Measurements from ENCODE around the gene EN1. TPM values are rescaled to one million over a fixed set of nuclear protein-coding genes. Genes with fewer than 3 reads are reported as not detected.

Gene EN1
- polyA plus RNA-seq, 3 donors: not detected

- Histone ChIP-seq H3K9me3 (replicated peaks in 1 of 2; ENCODE audit: control insufficient read depth in 1 of 2, insufficient read depth in 1 of 2, low read length in 2 of 2) (no peaks in the 10 kb centered on the region), H4K20me1 (ENCODE audit: insufficient read depth, low read length) (no peaks in the 10 kb centered on the region), H3K79me2 (ENCODE audit: insufficient read depth, low read length) (no peaks in the 10 kb centered on the region), H3K27me3 (ENCODE audit: control insufficient read depth in 2 of 2, insufficient read depth in 2 of 2, low read length in 2 of 2) (no peaks in the 10 kb centered on the region), H3K9ac (ENCODE audit: insufficient read depth, low read length, poor library complexity, severe bottlenecking) (no peak overlapping the region), H3K4me3 (replicated peaks in 1 of 3; ENCODE audit: low read depth in 2 of 3, low read length in 3 of 3) (no peak overlapping the region), H3K27ac (ENCODE audit: low read depth in 1 of 2, low read length in 2 of 2) (no peak overlapping the region), H2AFZ (ENCODE audit: insufficient read depth, low read depth, low read length, poor library complexity, severe bottlenecking) (no peak overlapping the region), H3K4me2 (replicated peaks; ENCODE audit: extremely low read depth, low read length, poor library complexity, severe bottlenecking) (no peak overlapping the region), H3K36me3 (replicated peaks in 1 of 2; ENCODE audit: control insufficient read depth in 1 of 2, insufficient read depth in 2 of 2, low read length in 2 of 2) (no peaks in the 10 kb centered on the region), H3K4me1 (ENCODE audit: control insufficient read depth in 1 of 2, insufficient read depth in 2 of 2, low read length in 2 of 2) (no peaks in the 10 kb centered on the region)
- Mint-ChIP-seq H3K27ac (no peak overlapping the region), H3K4me1 (no peaks in the 10 kb centered on the region), H3K36me3 (no peaks in the 10 kb centered on the region), H3K4me3 (no peak overlapping the region), H3K27me3 (ENCODE audit: low read depth in 3 of 3) (peaks cover 3 to 17% (median 4%) of the 10 kb centered on the region in 3 donors), H3K9me3 (peaks cover 0 to 2% (median 0%) of the 10 kb centered on the region in 7 donors)
- intact Hi-C loops (cut with micrococcal nuclease): no loop called here
- 80% methylated on average over 3 of the region's 4 CpGs for WGBS (ENCODE audit: insufficient coverage)
- no peak for DNase-seq
- TF ChIP-seq CTCF (IDR thresholded peaks at IDR 0.05): no peak
Measured at GRCh38 chr2:118794546-118794945, 52.9 kb downstream of the EN1 start.

Other genes with a start within 250 kb of the EN1 start
- gene MARCO, start 94.5 kb upstream of the EN1 start, polyA plus RNA-seq: 10 to 100 TPM; 12.7 to 43.7 (median 37.7) TPM

Measured in CD14-positive monocyte (primary cell).